CD4-positive, alpha-beta T cell treated with Interleukin-15 for 4 hours (primary cell): Measurements from ENCODE around the gene NDUFS2.

ENCODE experiments used
- DNase-seq: peaks from one replicate; pipeline ENCODE4 v3.0.0-alpha.2; 2020; ENCODE audit warnings: low spot score

The NDUFS2 gene

DNA sequence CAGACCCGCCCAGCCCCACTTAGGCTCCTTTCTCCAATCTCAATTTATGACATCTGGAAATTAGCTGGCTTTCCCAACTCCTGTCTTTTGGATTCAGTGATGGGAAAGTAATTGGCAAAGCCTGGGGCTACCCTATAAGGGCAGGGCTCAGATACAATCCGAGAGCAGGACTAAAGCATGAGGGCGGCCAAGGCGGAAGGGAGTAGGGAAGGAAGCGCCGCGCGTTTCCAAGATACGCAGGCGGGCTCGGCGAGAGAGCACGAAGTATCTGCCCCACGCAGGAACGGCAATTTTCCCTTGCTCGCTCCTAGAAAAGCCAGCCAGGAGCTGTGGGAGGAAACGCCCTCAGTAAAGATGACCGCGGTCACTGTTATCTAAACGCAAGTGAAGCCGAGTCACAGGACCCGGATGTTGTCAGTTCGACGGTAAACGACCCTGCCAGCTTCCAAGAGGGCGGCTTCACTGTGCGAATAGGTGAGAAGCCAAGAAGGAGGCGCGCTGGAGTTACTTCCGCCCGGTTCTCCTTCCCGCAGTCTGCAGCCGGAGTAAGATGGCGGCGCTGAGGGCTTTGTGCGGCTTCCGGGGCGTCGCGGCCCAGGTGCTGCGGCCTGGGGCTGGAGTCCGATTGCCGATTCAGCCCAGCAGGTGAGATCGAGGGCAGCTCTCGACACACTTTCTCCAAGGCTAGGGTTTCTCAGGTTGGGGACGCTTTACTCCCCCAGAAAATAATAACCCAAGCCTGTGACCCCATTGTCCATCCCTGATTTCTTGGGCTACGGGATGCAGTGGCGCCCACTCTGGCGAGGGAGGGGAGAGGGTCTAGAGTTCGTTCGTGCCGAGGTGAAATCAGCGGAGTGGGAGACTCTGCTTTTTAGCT is at the start of gene NDUFS2:
Gene NDUFS2, plus strand, starts transcription at position 532 of the 877 bp plus-strand sequence. Its CDS starts 19 bp downstream, at position 551.
- DNase-seq = peak; percentile 97

DNA sequence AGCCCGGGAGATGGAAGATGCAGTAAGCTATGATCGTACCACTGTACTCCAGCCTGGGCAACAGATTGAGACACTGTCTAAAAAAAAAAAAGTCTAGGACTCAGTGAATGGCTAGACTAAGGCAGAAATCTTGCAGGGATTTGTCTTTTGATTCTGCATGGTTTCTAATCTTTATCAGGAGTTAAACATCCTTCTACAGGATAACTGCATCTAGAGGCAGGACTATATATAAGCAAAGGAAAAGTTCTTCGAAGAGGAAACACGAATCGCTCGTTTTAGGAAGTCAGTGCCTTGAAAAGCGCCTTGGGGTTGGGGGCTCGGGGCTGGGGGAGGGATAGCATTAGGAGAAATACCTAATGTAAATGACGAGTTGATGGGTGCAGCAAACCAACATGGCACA is 49.0 kb upstream of the NDUFS2 start:
- no peak for DNase-seq

DNA sequence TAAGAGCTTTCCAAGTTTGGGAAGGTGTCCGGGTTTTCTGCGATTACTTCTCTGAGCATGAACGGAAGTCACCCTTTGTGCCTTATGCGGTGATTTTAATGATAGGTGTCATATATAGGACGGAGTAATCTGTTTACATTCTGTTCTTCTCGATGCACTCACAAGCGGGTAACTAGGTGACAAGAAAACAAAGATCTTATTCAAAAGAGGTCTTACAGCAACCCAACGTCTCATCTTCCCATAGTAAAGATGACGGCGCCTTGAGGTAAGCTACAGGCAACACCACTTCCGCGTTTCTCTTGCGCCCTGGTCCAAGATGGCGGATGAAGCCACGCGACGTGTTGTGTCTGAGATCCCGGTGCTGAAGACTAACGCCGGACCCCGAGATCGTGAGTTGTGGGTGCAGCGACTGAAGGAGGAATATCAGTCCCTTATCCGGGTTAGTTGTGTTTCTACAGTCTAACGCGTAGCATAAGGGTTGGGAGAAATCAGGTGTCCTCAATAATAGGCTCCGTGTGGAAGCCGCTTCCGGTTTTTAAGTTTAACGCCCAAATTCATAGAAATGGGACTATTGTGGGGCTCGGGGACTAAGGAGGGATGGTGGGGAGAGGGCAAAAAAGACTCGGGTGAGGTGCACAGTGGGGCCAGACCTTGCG is 48.4 kb upstream of the NDUFS2 start, which contains the start of gene UFC1:
Gene UFC1, plus strand, starts transcription at position 297 of the 656 bp plus-strand sequence. Its CDS starts 20 bp downstream, at position 317.
- DNase-seq = peak; percentile 91

DNA sequence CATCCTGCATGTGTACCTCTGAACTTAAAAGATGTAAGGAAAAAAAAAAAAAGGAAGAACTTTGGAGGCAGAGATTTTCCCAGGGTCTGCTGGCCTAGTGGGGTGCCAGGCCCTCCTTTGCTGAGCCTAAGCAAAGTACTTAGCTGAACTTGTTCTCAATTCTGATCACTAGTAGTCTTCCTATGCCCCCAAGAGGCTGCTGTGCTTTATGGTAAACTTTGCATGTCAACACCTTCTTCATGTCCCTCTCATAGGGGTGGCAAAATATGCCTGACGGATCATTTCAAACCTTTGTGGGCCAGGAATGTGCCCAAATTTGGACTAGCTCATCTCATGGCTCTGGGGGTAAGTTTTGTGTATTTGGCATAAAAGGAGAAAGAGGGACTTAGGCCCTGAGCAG is 44.3 kb upstream of the NDUFS2 start:
- no peak for DNase-seq

DNA sequence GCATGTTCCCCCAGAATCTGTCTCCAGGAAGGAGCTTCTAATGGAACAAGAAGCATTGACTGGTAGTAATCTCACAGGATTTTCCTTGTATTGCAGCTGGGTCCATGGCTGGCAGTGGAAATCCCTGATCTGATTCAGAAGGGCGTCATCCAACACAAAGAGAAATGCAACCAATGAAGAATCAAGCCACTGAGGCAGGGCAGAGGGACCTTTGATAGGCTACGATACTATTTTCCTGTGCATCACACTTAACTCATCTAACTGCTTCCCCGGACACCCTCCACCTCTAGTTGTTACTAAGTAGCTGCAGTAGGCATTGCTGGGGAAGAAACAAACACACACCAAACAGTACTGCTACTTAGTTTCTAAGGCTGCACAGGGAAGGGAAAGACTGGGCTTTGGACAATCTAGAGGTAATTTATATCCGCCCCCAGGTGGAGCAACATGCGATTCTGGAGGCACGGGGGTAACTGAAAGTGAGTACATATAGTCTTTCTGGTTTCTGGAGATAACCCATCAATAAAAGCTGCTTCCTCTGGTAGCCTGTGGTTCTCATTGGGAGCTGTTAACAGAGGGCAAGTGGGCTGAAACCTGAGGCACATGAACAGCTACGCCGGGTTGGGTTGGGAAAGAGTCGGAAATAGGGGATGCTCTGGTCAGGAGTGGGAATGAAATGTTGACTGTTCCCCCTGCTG is 43.7 kb upstream of the NDUFS2 start:
- DNase-seq = no peak

DNA sequence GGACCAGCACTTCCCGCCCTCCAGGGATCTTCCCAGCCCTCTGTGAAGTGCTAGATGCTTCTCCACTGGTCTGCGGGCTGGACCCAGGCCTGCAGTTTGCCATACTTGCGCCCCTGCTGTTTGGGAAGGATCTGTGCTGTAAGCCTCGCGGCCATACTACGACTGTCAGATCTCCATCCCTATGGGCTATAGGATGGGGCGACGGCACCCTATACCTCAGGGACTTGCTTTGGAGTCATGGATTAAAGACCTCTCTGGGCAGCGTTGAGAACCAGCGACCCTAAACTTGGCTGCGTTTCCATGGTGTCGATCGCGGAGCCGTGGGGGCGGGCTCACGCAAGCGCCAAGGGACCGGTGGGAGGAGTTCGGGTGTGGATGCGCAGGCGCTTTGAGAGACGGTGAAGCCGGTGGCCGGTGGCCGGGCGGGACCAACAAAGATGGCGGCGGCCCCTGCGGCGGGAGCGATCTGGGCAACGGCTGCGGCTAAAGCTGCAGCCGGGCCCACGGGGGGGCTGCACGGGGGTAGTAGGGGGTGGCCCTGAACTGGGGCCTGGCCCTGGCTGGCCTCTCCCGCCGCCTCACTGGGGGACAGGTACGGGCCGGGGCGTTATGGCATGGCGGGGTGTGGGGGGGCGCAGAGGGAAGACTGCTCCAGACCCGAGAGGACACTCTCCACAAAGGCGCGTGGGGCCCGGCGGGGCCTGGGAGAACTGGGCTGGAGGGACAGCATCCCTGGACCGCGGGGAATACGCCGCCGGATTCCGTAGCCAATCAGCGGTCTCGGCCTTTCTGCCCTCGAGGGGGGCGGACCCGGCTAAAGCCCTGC is 42.9 kb upstream of the NDUFS2 start, which contains the start of gene USP21:
Gene USP21, plus strand, starts transcription at position 414 of the 826 bp plus-strand sequence. CDS start 1,141 bp downstream, outside the sequence.
- DNase-seq = peak; percentile 94

DNA sequence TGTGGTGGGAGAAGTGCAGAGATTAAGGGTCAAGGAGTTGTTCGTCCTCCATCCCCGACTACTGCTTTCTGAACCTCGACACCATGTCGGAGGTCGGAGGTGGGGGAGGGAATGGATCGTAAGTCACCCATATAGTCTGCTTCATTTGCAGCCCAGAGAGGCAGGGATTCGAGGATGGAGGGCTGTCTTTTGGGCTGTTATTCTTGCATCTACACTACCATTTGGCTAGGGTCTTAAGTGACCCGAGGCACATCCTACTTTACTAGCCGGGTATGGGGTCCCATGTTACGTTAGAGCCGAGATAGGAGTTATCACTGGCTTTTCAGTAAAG is 42.3 kb upstream of the NDUFS2 start:
- no peak for DNase-seq

DNA sequence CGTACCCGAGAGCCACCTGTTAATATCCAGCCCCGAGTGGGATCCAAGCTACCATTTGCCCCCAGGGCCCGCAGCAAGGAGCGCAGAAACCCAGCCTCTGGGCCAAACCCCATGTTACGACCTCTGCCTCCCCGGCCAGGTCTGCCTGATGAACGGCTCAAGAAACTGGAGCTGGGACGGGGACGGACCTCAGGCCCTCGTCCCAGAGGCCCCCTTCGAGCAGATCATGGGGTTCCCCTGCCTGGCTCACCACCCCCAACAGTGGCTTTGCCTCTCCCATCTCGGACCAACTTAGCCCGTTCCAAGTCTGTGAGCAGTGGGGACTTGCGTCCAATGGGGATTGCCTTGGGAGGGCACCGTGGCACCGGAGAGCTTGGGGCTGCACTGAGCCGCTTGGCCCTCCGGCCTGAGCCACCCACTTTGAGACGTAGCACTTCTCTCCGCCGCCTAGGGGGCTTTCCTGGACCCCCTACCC is 41.5 kb upstream of the NDUFS2 start:
- DNase-seq = no peak

DNA sequence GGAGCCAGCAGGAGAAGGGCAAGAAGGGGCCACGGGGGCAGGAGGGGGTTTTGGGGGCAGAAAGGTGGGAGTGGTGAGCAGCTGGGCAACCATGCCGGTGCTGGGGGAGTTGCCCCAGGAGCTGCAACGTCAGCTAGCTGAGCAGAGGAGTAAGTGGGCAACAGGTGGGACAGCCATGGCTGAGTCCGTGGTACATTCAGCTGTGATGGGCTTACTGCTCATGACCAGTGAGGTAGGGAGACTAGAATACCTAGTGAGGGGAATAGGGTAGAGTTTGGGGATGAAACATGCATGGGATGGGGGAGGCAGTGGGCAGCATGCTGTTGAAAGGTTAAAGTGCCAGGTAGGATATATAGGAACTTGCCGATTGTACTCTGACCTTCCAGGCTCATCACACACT is 40.5 kb upstream of the NDUFS2 start:
- DNase-seq = no peak

DNA sequence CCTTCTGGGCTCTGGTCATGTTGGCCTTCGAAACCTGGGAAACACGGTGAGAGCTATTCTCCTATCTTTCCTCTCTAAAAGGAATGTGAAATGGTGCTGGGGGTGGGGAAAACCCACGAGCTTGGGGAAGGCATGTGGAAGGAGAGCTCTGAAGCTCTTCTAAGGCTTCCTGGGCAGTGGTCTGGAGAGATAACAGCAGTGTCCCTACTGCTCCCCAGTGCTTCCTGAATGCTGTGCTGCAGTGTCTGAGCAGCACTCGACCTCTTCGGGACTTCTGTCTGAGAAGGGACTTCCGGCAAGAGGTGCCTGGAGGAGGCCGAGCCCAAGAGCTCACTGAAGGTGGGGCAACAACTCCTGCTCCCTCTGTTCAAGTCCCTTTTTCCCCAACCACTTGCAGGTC is 40.1 kb upstream of the NDUFS2 start:
- DNase-seq = no peak

DNA sequence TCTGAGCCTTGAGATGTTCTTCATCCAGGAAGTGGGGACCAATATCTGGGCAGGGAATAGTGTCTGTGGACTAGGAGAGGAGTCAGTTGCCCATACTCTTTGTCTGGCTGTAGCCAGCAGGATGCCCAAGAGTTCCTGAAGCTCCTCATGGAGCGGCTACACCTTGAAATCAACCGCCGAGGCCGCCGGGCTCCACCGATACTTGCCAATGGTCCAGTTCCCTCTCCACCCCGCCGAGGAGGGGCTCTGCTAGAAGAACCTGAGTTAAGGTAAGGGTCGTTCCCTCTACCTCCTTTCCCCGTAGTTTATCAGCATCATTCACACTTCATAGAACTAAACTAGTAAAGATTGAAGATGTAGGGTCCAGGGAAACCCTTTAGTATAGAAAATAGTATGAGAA is 39.4 kb upstream of the NDUFS2 start:
- DNase-seq = no peak

DNA sequence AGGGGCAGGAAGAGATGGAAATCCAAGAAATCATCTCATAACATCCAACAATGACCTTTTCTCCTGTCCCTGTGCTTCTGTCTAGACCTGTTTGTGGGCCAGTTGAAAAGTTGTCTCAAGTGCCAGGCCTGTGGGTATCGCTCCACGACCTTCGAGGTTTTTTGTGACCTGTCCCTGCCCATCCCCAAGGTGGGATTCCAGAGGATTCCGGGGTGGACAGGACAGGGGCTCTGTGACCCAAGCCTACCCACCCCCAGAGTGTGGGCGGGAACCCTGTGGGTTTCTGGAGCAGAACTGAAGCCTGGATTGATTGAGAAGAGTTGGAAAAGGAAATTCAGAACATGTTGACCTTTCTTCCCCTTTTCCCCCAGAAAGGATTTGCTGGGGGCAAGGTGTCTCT is 38.4 kb upstream of the NDUFS2 start:
- no peak for DNase-seq

DNA sequence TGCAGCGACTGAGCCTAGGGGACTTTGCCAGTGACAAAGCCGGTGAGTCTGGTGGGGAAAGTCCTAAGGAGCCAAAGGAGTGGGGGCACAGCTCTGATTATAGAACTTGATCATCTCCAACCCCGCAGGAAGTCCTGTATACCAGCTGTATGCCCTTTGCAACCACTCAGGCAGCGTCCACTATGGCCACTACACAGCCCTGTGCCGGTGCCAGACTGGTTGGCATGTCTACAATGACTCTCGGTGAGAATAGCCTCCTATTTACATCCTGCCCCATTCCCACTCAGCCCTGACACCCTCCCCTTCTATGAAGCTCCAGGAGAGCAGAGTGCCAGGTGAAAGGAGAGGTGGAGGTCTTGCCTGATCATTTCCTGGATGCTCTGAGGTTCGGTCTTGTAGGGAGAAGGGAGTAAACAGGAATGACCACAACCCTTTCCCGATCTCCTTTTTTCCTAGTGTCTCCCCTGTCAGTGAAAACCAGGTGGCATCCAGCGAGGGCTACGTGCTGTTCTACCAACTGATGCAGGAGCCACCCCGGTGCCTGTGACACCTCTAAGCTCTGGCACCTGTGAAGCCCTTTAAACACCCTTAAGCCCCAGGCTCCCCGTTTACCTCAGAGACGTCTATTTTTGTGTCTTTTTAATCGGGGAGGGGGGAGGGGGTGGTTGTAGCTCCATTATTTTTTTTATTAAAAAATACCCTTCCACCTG is 37.1 kb upstream of the NDUFS2 start:
- no peak for DNase-seq

DNA sequence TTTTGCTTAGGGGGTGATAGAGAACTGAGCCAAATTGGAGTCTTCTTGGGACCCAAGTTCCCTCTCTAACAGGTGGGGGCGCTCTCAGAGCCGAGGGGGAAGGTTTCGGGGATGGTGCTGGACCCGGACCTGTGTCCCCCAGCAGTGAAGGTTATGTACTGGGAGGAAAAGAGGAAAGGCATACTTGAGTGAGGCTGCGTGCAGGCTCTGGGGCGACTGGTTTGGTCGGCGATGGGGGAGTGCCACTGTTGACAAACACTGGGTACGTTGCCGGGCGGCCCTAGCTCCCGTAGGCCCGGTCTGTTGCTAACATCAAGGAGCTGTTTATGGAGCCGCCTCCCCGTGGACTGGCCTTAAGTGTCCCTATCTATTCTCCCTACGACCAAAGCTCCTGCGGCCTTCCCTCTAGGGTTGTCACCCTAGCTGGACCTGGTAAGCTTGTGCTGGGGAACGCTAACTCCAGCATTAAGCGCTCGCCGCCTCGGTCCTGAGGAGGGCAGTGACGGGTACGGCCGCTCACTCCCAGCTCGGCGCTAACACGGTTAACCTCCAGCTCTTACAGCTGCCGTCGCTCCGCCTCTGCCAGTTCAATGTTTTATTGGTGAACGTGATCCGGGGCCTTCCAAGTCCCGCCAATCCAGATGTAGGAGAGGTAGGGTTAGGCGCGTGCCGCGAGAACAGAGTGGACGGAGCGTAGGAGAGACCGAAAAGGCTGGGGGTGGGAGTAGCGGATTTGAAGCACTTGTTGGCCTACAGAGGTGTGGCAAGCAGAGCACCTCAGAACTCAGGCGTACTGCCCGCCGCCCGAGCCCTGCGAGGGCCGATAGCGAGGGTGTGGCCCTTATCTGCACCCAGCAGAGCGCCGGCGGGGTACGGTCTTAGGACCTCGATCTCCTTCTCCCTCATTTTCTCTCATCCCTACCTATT is 36.2 kb upstream of the NDUFS2 start, which contains the start of gene PPOX:
Gene PPOX, plus strand, starts transcription at position 685 of the 927 bp plus-strand sequence. CDS start 422 bp downstream, outside the sequence.
- peak; percentile 96 for DNase-seq

DNA sequence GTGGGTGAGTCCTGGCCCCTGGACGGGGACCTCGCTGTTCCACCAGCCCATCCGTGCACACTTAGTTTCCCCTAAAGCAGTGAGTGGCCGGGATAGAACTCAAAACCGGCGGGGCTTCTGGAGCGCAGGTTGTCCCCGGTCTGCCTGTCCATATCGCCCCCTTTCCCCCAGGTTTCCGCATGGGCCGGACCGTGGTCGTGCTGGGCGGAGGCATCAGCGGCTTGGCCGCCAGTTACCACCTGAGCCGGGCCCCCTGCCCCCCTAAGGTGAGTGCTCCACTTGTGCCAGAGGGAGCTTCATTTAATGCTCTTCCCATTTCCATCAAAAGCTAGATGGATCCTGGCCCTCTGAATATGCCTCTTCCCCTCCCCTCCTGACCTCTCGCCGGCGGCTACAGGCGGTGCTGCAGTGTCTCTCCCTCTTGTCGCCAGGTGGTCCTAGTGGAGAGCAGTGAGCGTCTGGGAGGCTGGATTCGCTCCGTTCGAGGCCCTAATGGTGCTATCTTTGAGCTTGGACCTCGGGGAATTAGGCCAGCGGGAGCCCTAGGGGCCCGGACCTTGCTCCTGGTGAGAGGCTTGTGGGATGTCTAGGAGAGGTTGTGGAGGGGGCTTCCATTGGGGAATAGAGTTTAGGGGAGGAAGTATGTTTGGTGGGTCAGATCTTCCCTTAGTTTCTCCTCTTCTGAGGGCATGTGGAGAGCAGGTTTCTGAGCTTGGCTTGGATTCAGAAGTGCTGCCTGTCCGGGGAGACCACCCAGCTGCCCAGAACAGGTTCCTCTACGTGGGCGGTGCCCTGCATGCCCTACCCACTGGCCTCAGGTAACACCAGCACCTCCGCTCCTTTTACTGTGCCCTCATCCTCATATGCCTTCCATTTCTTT is 35.3 kb upstream of the NDUFS2 start:
- no peak for DNase-seq

DNA sequence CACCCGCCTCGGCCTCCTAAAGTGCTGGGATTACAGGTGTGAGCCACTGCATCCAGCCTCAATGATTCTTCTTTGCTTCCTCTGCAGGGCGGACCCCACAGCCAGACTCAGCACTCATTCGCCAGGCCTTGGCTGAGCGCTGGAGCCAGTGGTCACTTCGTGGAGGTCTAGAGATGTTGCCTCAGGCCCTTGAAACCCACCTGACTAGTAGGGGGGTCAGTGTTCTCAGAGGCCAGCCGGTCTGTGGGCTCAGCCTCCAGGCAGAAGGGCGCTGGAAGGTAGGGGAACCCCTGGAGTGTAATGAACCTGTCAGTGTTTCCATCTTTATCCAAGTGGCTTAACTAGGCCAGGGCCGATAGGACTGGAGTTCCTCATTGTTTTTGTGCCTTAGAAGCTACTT is 33.3 kb upstream of the NDUFS2 start:
- DNase-seq = no peak

DNA sequence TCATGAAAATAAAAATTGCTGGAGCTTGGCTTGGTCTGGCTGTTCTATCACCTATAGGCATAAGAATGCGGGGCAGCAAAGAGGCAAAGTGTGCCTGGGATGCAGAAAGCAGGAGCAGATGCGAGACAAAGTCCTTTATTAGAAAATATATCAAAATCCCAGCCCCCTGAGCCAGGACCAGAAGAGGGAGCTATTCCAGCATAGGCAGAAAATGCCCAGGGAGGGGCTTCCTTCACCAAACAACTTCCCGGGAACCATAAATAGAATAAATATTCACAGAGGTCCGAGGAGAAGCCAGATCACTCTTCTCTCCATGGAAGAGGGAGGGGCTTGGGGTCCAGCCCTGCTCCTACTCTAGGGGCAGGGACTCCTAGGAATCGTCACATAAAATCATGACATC is 31.0 kb upstream of the NDUFS2 start:
- DNase-seq = no peak

DNA sequence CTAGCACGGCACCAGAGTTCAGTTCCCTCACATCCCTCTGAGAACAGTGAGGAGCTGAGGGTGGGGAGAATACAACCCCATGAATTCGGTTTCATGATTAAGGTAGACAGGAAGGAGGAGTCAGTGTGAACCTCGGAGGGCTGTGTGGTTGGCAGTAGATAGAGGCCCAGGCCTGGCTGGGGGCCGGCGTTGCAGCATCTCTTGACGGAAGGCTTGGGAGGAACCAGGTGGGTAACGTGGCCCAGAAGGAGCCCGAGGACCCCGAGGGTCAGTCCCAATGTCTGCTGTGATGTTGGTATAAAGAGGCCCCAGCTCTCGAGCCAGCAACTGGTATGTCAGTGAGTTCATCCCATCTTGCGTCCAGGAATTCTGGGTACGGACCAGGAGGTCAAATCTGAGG is 30.5 kb upstream of the NDUFS2 start:
- no peak for DNase-seq

DNA sequence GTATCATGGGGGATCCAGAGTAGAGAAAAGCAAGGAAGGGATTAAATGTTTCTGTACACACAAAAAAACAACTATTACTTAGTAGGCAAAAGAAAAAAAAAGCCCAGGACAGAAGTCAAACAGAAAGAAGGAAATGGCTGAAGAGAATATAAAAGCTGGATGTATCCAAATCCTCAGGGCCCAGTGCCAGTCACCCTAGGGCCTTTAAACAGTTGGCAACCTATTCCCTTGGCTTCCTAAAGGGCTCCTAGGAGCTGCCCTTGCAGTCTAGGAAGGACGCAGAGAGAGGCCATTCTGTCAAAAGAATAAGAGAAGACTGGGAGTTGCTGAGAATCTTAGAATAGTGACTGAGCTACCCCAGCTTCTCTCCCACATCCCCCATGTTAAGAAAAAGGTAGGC is 29.8 kb upstream of the NDUFS2 start:
- no peak for DNase-seq
